DMS153 treated with DMSO at 0.1 percent for 48 hours (cell line): ENCODE results near the gene COX18.
A peak's percentile ranks its signal among the peaks of the same experiment; 100 is the strongest.

Source experiments
- DNase-seq: peaks from one replicate; lab custom pipeline; 2025; ENCODE audit not compliant: unreplicated experiment; lab: John Stamatoyannopoulos, UW

COX18 gene

GRCh38 chr4:73053974-73054480 is 15.5 kb downstream of the COX18 start:
- DNase-seq, result no peak

- DNase-seq, result no peak
Measured at GRCh38 chr4:73053076-73053475, 16.4 kb downstream of the COX18 start.

- no peak for DNase-seq
Measured at GRCh38 chr4:73051625-73052024, 17.9 kb downstream of the COX18 start.

GRCh38 chr4:73045879-73046278 is 23.6 kb downstream of the COX18 start:
- DNase-seq, result no peak

GRCh38 chr4:73037057-73037456 is 32.5 kb downstream of the COX18 start:
- no peak for DNase-seq

GRCh38 chr4:73036123-73036522 is 33.4 kb downstream of the COX18 start:
- DNase-seq, result no peak

- DNase-seq, result no peak
Measured at GRCh38 chr4:73034896-73035295, 34.6 kb downstream of the COX18 start.

- no peak for DNase-seq
Measured at GRCh38 chr4:73028621-73029020, 40.9 kb downstream of the COX18 start.

GRCh38 chr4:73021634-73022033 is 47.9 kb downstream of the COX18 start:
- DNase-seq, result no peak

- peak; percentile 35 for DNase-seq
Measured at GRCh38 chr4:73019462-73020047, 50.0 kb downstream of the COX18 start.

- DNase-seq, result no peak
Measured at GRCh38 chr4:73018595-73018994, 50.9 kb downstream of the COX18 start.

- DNase-seq, result no peak
Measured at GRCh38 chr4:73013310-73013709, 56.2 kb downstream of the COX18 start.

GRCh38 chr4:73012673-73013072 is 56.8 kb downstream of the COX18 start:
- no peak for DNase-seq

- DNase-seq, result no peak
Measured at GRCh38 chr4:73011629-73011985, 57.9 kb downstream of the COX18 start.

GRCh38 chr4:73010789-73011628 is 58.5 kb downstream of the COX18 start:
- no peak for DNase-seq

- DNase-seq, result no peak
Measured at GRCh38 chr4:73007526-73008100, 61.9 kb downstream of the COX18 start.

- no peak for DNase-seq
Measured at GRCh38 chr4:73006286-73006990, 63.1 kb downstream of the COX18 start.

- no peak for DNase-seq
Measured at GRCh38 chr4:73005514-73005913, 64.0 kb downstream of the COX18 start.
